ENCODE results near the gene ARGLU1.
A peak's percentile ranks its signal among the peaks of the same experiment; 100 is the strongest.

Gene ARGLU1

GRCh38 chr13:106581225-106581624 lies 13.3 kb upstream of the ARGLU1 start:
- no peak for DNase-seq

DNA sequence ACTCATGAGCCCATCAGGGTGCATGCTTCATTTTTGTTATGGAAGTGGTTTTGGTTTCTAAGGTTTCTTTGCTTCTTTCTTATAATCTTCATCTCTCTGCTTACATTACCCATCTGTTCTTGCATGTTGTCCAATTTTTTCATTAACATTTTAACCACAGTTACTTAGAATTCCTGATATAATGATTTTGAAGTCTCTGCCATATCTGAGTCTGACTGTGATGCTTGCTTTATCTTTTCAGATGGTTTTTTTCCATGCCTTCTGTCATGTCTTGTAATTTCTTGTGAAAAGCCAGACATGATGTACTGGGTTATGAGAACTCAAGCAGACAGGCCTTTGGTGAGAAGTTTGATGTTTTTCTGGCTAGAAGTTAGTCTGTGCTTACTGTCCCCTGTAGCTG lies 8.0 kb upstream of the ARGLU1 start:
- no peak for DNase-seq

- DNase-seq, result no peak
These were observed 5.9 kb upstream of the ARGLU1 start for GRCh38 chr13:106573868-106574267.

GRCh38 chr13:106573284-106573846 lies 5.4 kb upstream of the ARGLU1 start:
- no peak for DNase-seq

- peak; percentile 62 to 65 for DNase-seq
These were observed 2.4 kb upstream of the ARGLU1 start for GRCh38 chr13:106570299-106570852.

- DNase-seq, result no peak
These were observed 1.5 kb upstream of the ARGLU1 start for GRCh38 chr13:106569233-106570095.

DNA sequence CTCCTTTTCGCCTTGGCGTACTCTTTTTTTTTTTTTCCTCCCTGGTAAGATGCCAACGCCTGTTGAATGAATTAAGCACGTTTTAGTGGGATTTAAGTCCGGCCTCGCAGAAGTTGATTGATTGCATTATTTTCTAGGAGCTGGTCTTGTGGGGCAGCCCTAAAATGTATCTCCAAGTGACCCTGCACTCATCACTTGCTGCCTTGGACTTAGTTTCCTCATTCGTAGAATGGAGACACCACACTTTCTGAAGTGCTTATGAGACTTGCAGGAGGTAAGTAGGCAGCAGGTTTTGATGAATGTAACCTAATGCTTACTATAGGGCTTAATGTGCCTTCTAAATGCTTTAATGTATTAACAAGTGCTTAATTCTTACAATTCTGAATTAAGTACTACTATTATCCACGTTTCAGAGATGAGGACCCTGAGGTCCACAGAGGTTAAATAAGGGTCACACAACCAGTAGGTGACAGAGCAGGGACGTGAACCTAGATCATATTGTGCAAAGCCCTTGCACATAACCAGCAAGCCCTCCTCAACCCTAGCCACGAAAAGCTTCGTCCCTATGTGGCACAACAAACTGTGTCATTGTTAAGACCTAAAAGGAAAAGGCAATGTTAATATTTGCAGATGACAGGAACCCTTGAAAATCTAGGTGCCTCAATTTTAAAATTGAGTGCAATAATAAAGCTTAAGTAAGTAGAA lies 514 bp upstream of the ARGLU1 start:
- DNase-seq, result no peak

DNA sequence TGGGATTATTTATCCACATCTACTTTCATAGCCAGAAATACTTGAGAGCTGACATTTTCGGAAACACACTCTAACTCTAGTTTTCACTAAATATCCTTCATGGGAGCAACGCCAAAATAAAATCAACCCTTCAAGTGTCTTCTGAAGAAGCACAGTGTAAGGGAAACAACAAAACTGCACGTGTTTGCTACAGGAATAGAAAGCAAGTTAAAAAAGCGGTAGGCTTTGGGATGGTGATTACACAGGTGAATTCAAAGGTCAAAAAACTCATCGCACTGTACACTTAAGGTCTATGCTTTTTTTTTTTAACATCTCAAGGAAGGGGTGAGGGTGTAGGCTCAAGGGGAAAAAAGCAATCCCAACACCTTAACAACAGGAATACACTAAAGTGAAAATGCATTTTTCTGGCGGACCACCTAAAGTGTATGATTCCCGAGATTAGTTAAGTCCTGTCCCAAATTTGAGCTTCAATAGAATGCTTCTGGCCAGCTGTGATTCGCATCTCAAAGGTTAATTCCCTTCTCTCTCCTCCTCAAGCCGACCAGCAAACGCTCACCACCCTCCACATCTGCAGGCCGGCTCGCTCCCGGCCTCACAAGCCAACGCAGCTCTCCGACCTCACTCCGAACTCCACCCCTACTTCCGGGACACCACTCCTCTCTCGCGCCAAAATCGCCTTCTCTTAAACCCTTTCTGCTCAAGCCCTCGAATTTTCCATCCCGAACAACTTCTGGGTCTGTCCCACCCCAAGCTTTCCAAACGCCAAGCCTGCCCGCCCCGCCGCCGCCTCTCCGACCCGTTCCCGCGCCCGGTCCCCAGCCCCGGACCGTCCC lies 1.1 kb downstream of the ARGLU1 start:
- peak in 1 of 2 donors; percentile 48 for DNase-seq

- DNase-seq, result no peak
These were observed 2.7 kb downstream of the ARGLU1 start for GRCh38 chr13:106565127-106565775.

GRCh38 chr13:106562301-106562700 lies 5.6 kb downstream of the ARGLU1 start:
- no peak for DNase-seq

DNA sequence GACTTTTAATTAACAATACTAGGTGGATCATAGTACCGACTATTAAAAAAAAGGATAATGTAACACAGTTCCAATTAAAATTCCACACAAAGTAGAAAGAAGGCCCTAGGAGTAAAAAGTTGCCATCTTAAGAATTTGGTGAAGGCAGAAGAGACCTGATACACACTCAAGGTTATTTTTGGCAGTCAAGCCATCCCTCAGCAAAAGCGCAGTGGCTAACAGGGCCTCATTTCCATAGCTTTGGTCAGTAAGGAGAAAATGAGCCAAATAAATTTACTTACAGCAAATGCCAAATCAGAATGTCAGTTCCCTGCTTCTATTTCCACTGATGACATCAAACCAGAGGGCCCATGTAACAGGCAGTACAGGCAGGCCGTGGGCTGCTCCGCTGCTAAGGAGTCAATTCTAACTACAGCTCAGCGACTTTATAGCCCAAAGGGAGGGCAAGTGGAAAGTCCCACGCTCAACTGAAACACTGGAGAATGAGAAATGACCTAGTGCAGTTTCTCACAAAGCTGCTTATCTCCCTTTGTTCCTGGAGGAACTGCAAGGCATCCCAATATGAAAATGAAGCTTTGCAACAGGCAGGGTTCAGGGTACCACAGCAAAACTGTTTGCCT lies 6.3 kb downstream of the ARGLU1 start:
- peak; percentile 42 to 59 for DNase-seq

DNA sequence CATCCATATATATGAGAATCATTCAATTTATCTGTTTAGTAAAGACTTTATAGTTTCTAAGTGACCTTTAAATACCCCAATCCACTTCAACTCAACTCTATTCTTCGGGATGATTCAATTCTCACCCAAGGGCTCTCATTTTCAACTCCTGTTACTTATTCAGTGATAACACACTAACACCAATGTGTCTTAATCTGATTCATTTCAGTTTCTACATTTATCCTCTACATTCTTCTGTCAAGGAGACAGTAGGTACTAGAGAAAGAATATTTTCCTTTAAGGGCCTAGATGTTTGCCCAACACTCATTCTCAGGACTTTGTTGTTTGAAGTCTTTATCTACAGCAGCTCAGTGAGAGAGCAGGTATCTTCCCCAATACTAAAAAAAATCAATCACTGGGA lies 7.1 kb downstream of the ARGLU1 start:
- no peak for DNase-seq

DNA sequence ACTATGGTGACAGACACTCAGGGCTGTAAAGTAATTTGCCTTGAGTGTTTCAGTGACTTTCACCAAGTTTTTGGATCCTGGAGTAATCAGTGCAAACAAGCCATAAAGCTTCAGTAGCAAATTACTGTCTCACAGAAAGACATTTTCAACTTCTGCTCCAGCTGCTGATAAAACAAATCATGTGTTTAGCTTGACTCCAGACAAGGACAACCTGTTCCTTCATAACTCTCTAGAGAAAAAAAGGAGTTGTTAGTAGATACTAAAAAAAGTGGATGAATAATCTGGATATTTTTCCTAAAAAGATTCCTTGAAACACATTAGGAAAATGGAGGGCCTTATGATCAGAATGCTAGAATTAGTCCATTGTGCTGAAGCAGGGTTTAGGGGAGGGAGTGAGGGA lies 9.4 kb downstream of the ARGLU1 start:
- no peak for DNase-seq

DNA sequence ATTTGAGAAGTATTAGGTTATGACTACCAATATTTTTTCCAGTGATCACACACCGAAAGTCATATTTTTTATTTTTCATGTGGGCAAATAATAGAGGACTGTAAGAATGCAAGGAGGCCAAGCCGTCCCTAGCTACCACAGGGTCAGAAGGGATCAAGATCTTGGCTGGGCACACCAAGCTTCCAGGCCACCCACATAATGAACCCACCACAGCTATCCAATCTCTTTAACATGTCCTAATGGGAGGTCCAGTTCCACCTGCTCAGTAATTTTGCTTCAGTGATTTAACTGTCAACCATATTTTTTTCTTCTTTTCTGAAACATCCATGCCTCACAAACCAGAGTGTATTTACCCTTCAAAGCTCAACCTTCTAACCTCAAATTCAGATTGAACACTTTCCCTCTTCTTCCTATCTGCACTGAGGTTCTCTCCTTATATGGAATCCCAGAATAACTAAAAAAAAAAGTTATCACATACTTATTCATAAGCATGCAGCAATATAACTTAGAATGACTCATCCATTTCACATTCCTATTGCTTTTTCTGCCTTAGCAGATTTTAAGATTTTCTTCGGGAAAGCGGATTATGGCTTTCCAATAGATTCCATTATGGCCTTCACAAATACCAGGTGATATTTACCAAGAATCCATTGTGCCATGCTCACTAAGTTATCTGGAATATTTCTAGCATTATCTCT lies 12.2 kb downstream of the ARGLU1 start:
- DNase-seq, result no peak

GRCh38 chr13:106551751-106552150 lies 16.2 kb downstream of the ARGLU1 start:
- no peak for DNase-seq

DNA sequence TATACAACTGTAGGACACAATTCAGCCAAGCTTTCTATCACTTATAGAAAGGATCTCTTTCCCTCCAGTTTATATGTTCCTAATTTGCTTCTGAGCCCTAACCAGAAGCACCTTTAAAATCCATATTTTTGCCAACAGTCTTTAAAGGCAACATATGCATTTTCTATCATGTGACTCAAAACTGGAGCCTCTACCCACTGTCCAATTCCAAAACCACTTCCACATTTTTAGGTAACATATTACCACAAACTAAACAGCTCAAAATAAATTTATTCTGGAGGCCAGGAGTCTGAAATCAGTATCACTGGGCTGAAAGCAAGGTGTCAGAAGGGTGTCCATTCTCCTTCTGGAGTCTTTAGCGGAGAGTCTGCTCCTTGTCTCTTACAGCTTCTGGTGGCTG lies 16.6 kb downstream of the ARGLU1 start:
- no peak for DNase-seq

DNA sequence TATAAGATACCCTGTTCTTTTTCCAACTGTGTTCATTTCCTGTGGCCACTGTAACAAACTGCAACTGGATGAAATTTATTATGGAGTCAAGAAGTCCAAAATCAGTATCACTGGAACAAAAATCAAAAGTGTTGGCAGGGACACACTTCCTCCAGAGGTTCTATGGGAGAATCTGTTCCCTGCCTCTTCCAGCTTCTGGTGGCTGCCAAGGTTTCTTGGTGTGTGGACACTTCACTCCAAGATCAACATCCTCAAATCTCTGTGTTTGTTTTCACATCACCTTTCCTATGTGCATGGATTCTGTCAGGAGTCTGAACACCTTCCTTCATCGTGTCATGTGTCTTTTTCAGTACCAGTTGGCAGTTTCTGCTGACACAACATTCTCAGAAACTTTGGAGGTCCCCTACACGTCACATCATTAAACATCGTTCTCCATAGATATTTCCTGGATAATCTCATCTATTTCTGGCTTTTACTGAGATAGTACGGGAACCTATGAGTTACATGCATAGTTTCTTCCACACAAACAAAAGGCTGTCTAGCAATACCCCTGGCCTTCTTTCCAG lies 17.3 kb downstream of the ARGLU1 start:
- DNase-seq, result no peak

- no peak for DNase-seq
These were observed 19.8 kb downstream of the ARGLU1 start for GRCh38 chr13:106548064-106548696.

DNA sequence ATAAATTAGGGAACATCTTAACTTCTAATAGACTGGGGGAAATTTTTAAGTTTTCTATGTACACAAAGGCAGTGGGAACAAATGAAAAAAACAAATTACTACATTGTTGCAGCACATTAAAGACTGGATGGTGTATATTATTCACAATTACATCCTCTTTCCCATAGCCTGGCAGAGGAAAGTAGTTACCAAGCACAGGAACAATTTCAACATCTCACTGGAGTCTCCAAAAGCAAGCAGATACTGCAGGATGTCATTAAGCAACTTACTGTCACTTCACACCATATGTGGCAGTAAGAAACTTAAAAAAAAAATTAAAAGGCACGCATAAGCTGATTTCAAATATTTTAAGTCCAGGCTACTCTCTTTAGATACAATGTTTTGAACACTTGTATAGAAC lies 26.1 kb downstream of the ARGLU1 start:
- DNase-seq, result no peak

DNA sequence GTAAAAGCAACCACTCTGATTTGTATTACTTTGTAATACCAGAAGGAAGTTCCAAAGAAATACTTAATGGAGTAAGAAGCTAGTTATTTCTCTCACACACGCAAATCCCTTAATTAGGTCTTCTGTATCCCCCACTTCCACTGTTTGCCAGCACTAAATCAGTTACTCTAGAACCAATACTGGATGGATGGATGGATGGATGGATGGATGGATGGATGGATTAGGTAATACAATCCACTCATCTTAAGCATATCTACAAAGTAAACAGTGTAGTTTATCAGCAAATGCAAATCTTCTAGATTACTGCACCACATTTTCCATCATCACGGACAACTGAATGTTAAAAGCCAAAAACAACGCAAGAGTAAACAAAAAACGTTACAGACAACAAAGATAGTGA lies 27.3 kb downstream of the ARGLU1 start:
- no peak for DNase-seq

Data from stimulated activated CD4-positive, alpha-beta T cell treated with anti-CD3 and anti-CD28 coated beads, Interleukin-2, amount 100 ng/mL, for 24 hours (primary cell).